Inferior parietal cortex (tissue), 1 donor: Measurements from ENCODE around the gene CAPN12.
"Not testable (repeated sequence)": the region's sequence is repeated elsewhere in the genome, so short reads cannot be mapped to it uniquely, and the experiment has no call there.

Experiments used
- DNase-seq: peaks from one replicate; pipeline ENCODE4 v3.0.0-alpha.2; 2016; ENCODE audit errors: extremely low spot score

CAPN12 gene

GRCh38 chr19:38744298-38744681 is at the start of gene CAPN12:
Gene CAPN12, minus strand, starts transcription at chr19:38744474. Its CDS starts 309 bp downstream, at chr19:38744165.
- DNase-seq, result no peak

GRCh38 chr19:38793671-38794070 is 49.4 kb upstream of the CAPN12 start:
- no peak for DNase-seq

GRCh38 chr19:38793177-38793576 is 48.9 kb upstream of the CAPN12 start:
- DNase-seq, result peak; percentile 32

- no peak for DNase-seq
These were observed 48.2 kb upstream of the CAPN12 start for GRCh38 chr19:38792250-38793111.

- DNase-seq, result not testable (repeated sequence)
These were observed 47.3 kb upstream of the CAPN12 start for GRCh38 chr19:38791451-38792064.

- not testable (repeated sequence) for DNase-seq
These were observed 46.5 kb upstream of the CAPN12 start for GRCh38 chr19:38790507-38791403.

- DNase-seq, result no peak
These were observed 44.4 kb upstream of the CAPN12 start, which contains the start of gene LGALS7B for GRCh38 chr19:38788478-38789243. Gene LGALS7B, plus strand, starts transcription at chr19:38789200. Its CDS starts 27 bp downstream, at chr19:38789227.

- no peak for DNase-seq
These were observed 42.4 kb upstream of the CAPN12 start for GRCh38 chr19:38786572-38787265.

- DNase-seq, result not testable (repeated sequence)
These were observed 41.8 kb upstream of the CAPN12 start for GRCh38 chr19:38786061-38786460.

GRCh38 chr19:38785187-38785699 is 41.0 kb upstream of the CAPN12 start:
- no peak for DNase-seq

GRCh38 chr19:38784224-38784623 is 40.0 kb upstream of the CAPN12 start:
- DNase-seq, result no peak

- not testable (repeated sequence) for DNase-seq
These were observed 37.9 kb upstream of the CAPN12 start for GRCh38 chr19:38782212-38782611.

GRCh38 chr19:38781058-38781457 is 36.8 kb upstream of the CAPN12 start:
- DNase-seq, result no peak

GRCh38 chr19:38780443-38780842 is 36.2 kb upstream of the CAPN12 start:
- DNase-seq, result no peak

- no peak for DNase-seq
These were observed 34.5 kb upstream of the CAPN12 start for GRCh38 chr19:38778733-38779132.

GRCh38 chr19:38774181-38774950 is 30.1 kb upstream of the CAPN12 start:
- DNase-seq, result no peak

GRCh38 chr19:38773469-38774177 is 29.3 kb upstream of the CAPN12 start, which contains the start of gene LGALS7:
Gene LGALS7, minus strand, starts transcription at chr19:38773517. Its CDS starts 25 bp downstream, at chr19:38773492.
- no peak for DNase-seq

GRCh38 chr19:38771569-38771968 is 27.3 kb upstream of the CAPN12 start:
- not testable (repeated sequence) for DNase-seq

- DNase-seq, result not testable (repeated sequence)
These were observed 26.6 kb upstream of the CAPN12 start for GRCh38 chr19:38770949-38771275.
